CD1c-positive myeloid dendritic cell (primary cell): ENCODE results near the gene OARD1.
"Not testable (repeated sequence)": the region's sequence is repeated elsewhere in the genome, so short reads cannot be mapped to it uniquely, and the experiment has no call there.

Experiments used
- DNase-seq: peaks from one replicate; pipeline ENCODE4 v3.0.0-alpha.2; 2016; ENCODE audit errors: extremely low spot score

OARD1 gene

GRCh38 chr6:41071923-41072835 is at the start of gene OARD1:
Gene OARD1 (minus strand): TSS chr6:41072356. CDS start chr6:41071634, 722 bp downstream.
- DNase-seq, result peak; percentile 100

- no peak for DNase-seq
Measured at GRCh38 chr6:41120058-41120457, 47.9 kb upstream of the OARD1 start.

- DNase-seq, result no peak
Measured at GRCh38 chr6:41119508-41119907, 47.4 kb upstream of the OARD1 start.

GRCh38 chr6:41115027-41115426 is 42.9 kb upstream of the OARD1 start:
- DNase-seq, result not testable (repeated sequence)

GRCh38 chr6:41111017-41111416 is 38.9 kb upstream of the OARD1 start:
- DNase-seq, result no peak

GRCh38 chr6:41103847-41104246 is 31.7 kb upstream of the OARD1 start:
- DNase-seq, result no peak

- DNase-seq, result no peak
Measured at GRCh38 chr6:41100871-41101287, 28.7 kb upstream of the OARD1 start.

- DNase-seq, result no peak
Measured at GRCh38 chr6:41098366-41098765, 26.2 kb upstream of the OARD1 start.

- no peak for DNase-seq
Measured at GRCh38 chr6:41097467-41098090, 25.4 kb upstream of the OARD1 start.

- no peak for DNase-seq
Measured at GRCh38 chr6:41093729-41094128, 21.6 kb upstream of the OARD1 start.

- DNase-seq, result peak; percentile 30
Measured at GRCh38 chr6:41092421-41093140, 20.4 kb upstream of the OARD1 start.

- no peak for DNase-seq
Measured at GRCh38 chr6:41090841-41091761, 18.9 kb upstream of the OARD1 start.

GRCh38 chr6:41088451-41088850 is 16.3 kb upstream of the OARD1 start:
- DNase-seq, result no peak

- DNase-seq, result no peak
Measured at GRCh38 chr6:41085182-41085581, 13.0 kb upstream of the OARD1 start.

- DNase-seq, result no peak
Measured at GRCh38 chr6:41083072-41083471, 10.9 kb upstream of the OARD1 start.

- DNase-seq, result no peak
Measured at GRCh38 chr6:41080621-41081020, 8.5 kb upstream of the OARD1 start.

- DNase-seq, result no peak
Measured at GRCh38 chr6:41079080-41079479, 6.9 kb upstream of the OARD1 start.

GRCh38 chr6:41078101-41078500 is 5.9 kb upstream of the OARD1 start:
- DNase-seq, result no peak

GRCh38 chr6:41077536-41077935 is 5.4 kb upstream of the OARD1 start:
- DNase-seq, result no peak

GRCh38 chr6:41075651-41076626 is 3.8 kb upstream of the OARD1 start:
- no peak for DNase-seq
